Breast epithelium (tissue), 4 donors: Measurements from ENCODE around the gene RDX. TPM values are rescaled to one million over a fixed set of nuclear protein-coding genes. Genes with fewer than 3 reads are reported as not detected.

ENCODE experiments used
- DNase-seq, 2 donors: peaks; one replicate each; pipeline ENCODE4 v3.0.0-alpha.2; 2019; ENCODE audit warnings: low spot score in 2 of 2
- H3K27ac ChIP-seq, 2 donors: fragments of 200-600 bp; sonication (generic) in 1 of 2; one replicate each; pipeline ENCODE4 v1.5.1; 2016 to 2019; ENCODE audit warnings: mild to moderate bottlenecking in 1 of 2
- H3K27me3 ChIP-seq, 2 donors: fragments of 200-600 bp; sonication (generic) in 1 of 2; one replicate each; pipeline versions ENCODE4 v1.5.1 to v1.6.0; 2017 to 2019; ENCODE audit warnings: control low read depth in 1 of 2, mild to moderate bottlenecking in 1 of 2
- H3K36me3 ChIP-seq: fragments of 200-600 bp; one replicate; pipeline ENCODE4 v1.5.1; 2019
- H3K4me1 ChIP-seq, 2 donors: fragments of 200-600 bp; sonication (generic); one replicate each; pipeline ENCODE4 v1.5.1; 2016 to 2019; ENCODE audit warnings: control low read depth in 1 of 2
- H3K4me3 ChIP-seq, 3 donors: fragments of 200-600 bp; sonication (generic); 1 replicate in 2 of 3; 2 replicates in 1 of 3; pipeline ENCODE4 v1.5.1; 2016 to 2019; ENCODE audit warnings: mild to moderate bottlenecking in 3 of 3, moderate library complexity in 2 of 3
- H3K9me3 ChIP-seq, 2 donors: fragments of 200-600 bp; sonication (generic) in 1 of 2; one replicate each; pipeline ENCODE4 v1.5.1; 2016 to 2019; ENCODE audit warnings: control low read depth in 1 of 2
- CTCF ChIP-seq, 3 donors: fragments of 450-650 bp; IDR thresholded peaks; one replicate each; pipeline ENCODE4 v1.5.1; 2016 to 2017; ENCODE audit warnings: antibody characterized with exemption in 3 of 3, mild to moderate bottlenecking in 3 of 3, moderate library complexity in 3 of 3
- POLR2A ChIP-seq: fragments of 450-650 bp; IDR thresholded peaks from one replicate; pipeline ENCODE4 v1.6.1; 2016; ENCODE audit warnings: antibody characterized with exemption, mild to moderate bottlenecking, moderate library complexity
- POLR2AphosphoS5 ChIP-seq, 3 donors: sonication (generic); formaldehyde crosslinking; IDR thresholded peaks; one replicate each; pipeline ENCODE4 v1.6.1; 2017; ENCODE audit warnings: antibody characterized with exemption in 3 of 3
- intact Hi-C: fragments of 100-400 bp; cut with DNase I; formaldehyde crosslinking; loops from one replicate; pipeline ENCODE4 v1.15.1; 2023; ENCODE audit warnings: low total_unique reads
- total RNA-seq, 3 donors: library from RNA; depleted of rRNA; stranded (reverse); fragments of >200 nt; gene quantifications; one replicate each; pipeline ENCODE4 v1.1.0, GENCODE V29; 2016

Gene RDX
- total RNA-seq, 3 donors from 2014 or later = 53.4 to 88.7 (median 53.7) TPM

- Histone ChIP-seq H3K4me1 (no peaks in the 10 kb centered on the region), H3K27ac (no peak overlapping the region), H3K4me3 (no peak overlapping the region), H3K36me3 (peaks cover 4% of the 10 kb centered on the region), H3K9me3 (no peaks in the 10 kb centered on the region), H3K27me3 (no peaks in the 10 kb centered on the region)
- intact Hi-C loops = no loop called here
- no peak for DNase-seq
- no peak for TF ChIP-seq POLR2A
- TF ChIP-seq CTCF (IDR thresholded peaks at IDR 0.05) = no peak
- TF ChIP-seq POLR2AphosphoS5 (IDR thresholded peaks at IDR 0.05) = no peak
Measured at GRCh38 chr11:110159476-110159875, 136.9 kb downstream of the RDX start.

- no peak overlapping the region for H3K4me3 ChIP-seq
- H3K27me3 ChIP-seq = no peaks in the 10 kb centered on the region
- intact Hi-C loops = no loop called here
- TF ChIP-seq CTCF (IDR thresholded peaks at IDR 0.05) (no peak), POLR2AphosphoS5 (IDR thresholded peaks at IDR 0.05) (no peak), POLR2A (no peak)
- DNase-seq = no peak
- H3K9me3 ChIP-seq = no peaks in the 10 kb centered on the region
- peaks cover 4% of the 10 kb centered on the region for H3K36me3 ChIP-seq
- no peak overlapping the region for H3K27ac ChIP-seq
- no peaks in the 10 kb centered on the region for H3K4me1 ChIP-seq
Measured at GRCh38 chr11:110158317-110159200, 137.9 kb downstream of the RDX start.

- TF ChIP-seq POLR2A (no peak), POLR2AphosphoS5 (IDR thresholded peaks at IDR 0.05) (no peak), CTCF (IDR thresholded peaks at IDR 0.05) (no peak)
- Histone ChIP-seq H3K36me3 (peaks cover 4% of the 10 kb centered on the region), H3K27ac (no peak overlapping the region), H3K9me3 (no peaks in the 10 kb centered on the region), H3K27me3 (no peaks in the 10 kb centered on the region), H3K4me1 (no peaks in the 10 kb centered on the region), H3K4me3 (no peak overlapping the region)
- DNase-seq = no peak
- intact Hi-C loops = no loop called here
Measured at GRCh38 chr11:110156503-110156902, 139.9 kb downstream of the RDX start.

GRCh38 chr11:110153474-110153873 is 142.9 kb downstream of the RDX start:
- Histone ChIP-seq H3K27me3 (no peaks in the 10 kb centered on the region), H3K27ac (no peak overlapping the region), H3K9me3 (no peaks in the 10 kb centered on the region), H3K36me3 (no peaks in the 10 kb centered on the region), H3K4me3 (no peak overlapping the region), H3K4me1 (no peaks in the 10 kb centered on the region)
- no peak for DNase-seq
- intact Hi-C loops = no loop called here
- TF ChIP-seq CTCF (IDR thresholded peaks at IDR 0.05) (no peak), POLR2A (no peak), POLR2AphosphoS5 (IDR thresholded peaks at IDR 0.05) (no peak)

- no peak for DNase-seq
- no peak overlapping the region for H3K4me3 ChIP-seq
- no peaks in the 10 kb centered on the region for H3K36me3 ChIP-seq
- H3K27ac ChIP-seq = no peak overlapping the region
- H3K27me3 ChIP-seq = no peaks in the 10 kb centered on the region
- no peak for TF ChIP-seq CTCF (IDR thresholded peaks at IDR 0.05)
- TF ChIP-seq POLR2A = no peak
- no peak for TF ChIP-seq POLR2AphosphoS5 (IDR thresholded peaks at IDR 0.05)
- intact Hi-C loops = no loop called here
- no peaks in the 10 kb centered on the region for H3K4me1 ChIP-seq
- no peaks in the 10 kb centered on the region for H3K9me3 ChIP-seq
Measured at GRCh38 chr11:110152199-110152598, 144.2 kb downstream of the RDX start.
